Esophagus squamous epithelium (tissue), 4 donors: ENCODE data around the gene FAM153A.
"Not testable (repeated sequence)": the region's sequence is repeated elsewhere in the genome, so short reads cannot be mapped to it uniquely, and the experiment has no call there.

Experiments
- CTCF ChIP-seq, 6 experiments: fragments of 450-650 bp in 4 of 6; fragments of 200-600 bp in 2 of 6; sonication (generic) in 2 of 6; IDR thresholded peaks; one replicate each; pipeline ENCODE4 v1.5.1; 2016 to 2019; ENCODE audit warnings: antibody characterized with exemption in 6 of 6, mild to moderate bottlenecking in 4 of 6, moderate library complexity in 4 of 6
- POLR2A ChIP-seq, 4 donors: fragments of 450-650 bp; IDR thresholded peaks; one replicate each; pipeline ENCODE4 v1.6.1; 2017; ENCODE audit warnings: antibody characterized with exemption in 4 of 4, mild to moderate bottlenecking in 4 of 4, moderate library complexity in 3 of 4

DNA sequence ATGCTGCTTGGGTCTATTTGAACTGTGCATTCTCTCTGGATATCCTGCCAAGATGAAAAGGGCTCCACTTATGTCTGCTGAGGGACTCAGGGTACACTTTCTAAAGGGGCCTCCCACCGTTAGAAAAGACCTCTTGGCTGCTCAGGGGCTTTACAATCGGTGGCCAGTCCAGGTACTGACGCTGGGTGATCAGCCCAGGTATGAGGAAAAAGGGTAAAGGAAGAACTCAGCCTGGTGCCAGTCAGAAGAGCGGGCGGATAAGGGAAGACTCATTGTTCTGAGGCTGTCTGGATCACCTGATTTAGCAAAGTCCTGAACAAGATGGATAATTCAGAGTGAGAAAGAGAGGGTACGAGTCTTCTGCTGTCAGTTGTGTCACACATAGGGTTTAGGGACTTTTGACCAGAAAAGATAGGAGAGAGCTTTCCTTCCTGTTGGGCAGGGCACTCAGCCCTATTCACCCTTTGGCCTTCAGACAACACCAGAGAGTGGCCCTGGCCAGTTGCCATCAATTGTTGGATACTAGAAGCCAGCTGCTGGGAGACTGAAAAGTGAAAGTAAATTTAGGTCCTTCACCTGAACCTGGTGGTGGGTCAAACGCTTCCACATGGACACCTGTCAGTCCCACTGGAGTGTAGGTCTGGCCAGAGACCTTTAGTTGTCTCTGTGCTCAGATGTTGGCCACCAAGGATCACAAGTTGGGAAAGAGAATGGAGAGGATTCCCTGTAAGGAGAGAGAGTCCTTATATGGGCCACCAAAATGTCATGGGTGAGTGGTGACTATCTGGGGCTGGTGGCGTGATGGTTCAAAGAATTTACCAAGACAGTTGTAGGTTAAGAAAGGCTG is 88.8 kb downstream of the FAM153A start:
- not testable (repeated sequence) for TF ChIP-seq POLR2A, CTCF (IDR thresholded peaks at IDR 0.05)
